Hematopoietic multipotent progenitor cell (in vitro differentiated cells): ENCODE measurements around the gene IRF3. TPM values are rescaled to one million over a fixed set of nuclear protein-coding genes. Genes with fewer than 3 reads are reported as not detected.
A peak's percentile ranks its signal among the peaks of the same experiment; 100 is the strongest.

Experiments used
- DNase-seq, 3 donors: peaks; one replicate each; pipeline ENCODE4 v3.0.0-alpha.2; 2011 to 2015; ENCODE audit warnings: low read depth in 2 of 3, low spot score in 2 of 3
- total RNA-seq: library from RNA; depleted of rRNA; stranded (reverse); fragments of >200 nt; gene quantifications from one replicate; pipeline ENCODE4 v1.2.3, GENCODE V29; 2012

The IRF3 gene
- total RNA-seq, 1 donor: 86.7 TPM

- DNase-seq: no peak
These were observed 22.1 kb upstream of the IRF3 start for GRCh38 chr19:49687566-49688316.

- DNase-seq: no peak
These were observed 21.5 kb upstream of the IRF3 start for GRCh38 chr19:49687150-49687549.

DNA sequence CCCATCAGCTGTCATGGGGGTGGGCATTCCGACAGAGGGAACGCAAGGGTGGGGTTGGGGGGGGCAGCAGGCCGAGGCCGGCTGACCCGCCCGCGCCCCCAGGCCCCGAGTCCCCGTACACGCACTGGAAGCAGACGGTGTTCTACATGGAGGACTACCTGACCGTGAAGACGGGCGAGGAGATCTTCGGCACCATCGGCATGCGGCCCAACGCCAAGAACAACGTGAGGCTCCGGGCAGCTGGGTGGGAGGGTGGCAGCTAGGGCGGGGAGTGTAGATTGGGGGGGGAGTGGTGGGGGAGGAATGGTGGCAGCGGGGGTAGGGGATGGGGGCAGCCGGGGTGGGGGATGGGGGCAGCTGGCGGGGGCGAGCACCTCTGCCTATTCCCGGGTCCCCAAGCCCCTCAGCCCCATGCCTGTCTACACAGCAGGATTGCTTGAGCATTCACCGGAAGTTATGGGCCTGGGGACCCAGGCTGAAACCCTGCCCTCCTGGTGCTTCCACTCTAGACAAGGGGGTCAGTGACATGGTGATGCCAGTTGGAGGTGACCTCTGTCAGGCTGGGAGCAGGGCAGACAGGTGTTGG, 20.9 kb upstream of the IRF3 start:
- no peak for DNase-seq

- no peak for DNase-seq
These were observed 20.2 kb upstream of the IRF3 start for GRCh38 chr19:49685845-49686332.

DNA sequence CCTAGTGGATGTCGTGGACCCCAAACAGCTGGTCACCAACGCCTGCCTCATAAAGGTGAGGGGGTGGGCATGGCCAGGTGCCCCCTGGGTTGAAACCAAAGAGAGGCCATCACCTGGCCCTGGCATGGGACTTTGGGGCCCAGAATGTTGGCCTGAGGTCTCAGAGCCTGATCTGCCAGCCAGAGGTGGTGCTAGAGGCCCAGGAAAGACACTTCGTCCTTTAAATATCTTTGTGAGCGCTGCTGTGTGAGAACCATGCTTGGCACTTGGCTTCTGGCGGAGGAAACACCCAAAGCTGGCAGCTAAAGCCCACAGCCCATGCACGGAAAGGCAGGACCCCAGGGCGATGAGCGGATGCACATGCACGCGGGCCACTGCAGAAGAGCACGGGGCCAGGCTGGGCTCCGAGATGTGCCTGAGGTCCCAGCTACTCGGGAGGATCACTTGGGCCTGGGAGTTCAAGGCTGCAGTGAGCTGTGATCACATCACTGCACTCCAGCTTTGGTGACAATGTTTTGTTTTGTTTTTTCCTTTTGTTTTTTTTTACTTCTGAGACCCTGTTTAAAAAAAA, 19.4 kb upstream of the IRF3 start:
- DNase-seq: no peak

DNA sequence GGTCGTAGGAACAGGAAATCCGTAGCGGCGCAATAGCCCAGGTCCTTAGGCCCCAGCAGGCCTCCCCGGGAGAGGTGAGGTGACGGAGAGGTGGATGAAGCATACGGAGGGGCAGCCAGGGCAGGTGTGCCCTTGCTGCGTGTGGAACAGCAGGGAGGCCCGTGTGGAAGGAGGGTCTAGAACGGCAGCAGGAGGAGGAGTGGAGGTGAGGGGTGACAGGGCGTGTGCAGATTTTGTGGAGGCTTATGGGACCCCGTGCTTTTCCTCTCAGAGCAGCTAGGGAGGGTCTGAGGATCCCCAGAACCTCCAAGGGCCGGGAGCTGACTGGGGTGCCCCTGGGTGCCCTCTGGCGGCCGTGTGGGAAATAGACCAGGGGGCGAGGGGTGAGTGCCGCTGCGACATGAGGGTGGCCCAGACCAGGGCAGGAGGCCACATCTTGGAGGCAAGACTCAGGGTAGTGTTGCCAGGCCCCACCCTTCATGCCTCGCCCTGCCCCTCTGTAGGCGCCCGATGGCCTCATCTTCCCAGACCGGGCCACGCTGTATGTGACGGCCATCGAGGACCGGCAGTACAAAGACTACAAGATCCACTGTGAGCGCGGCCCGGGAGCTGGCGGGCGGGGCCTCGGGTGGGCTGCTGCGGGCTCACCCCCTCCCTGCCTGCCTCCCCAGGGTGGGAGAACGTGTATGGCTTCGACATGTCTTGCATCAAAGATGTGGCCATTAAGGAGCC, 18.8 kb upstream of the IRF3 start:
- no peak for DNase-seq

GRCh38 chr19:49683814-49684250, 18.2 kb upstream of the IRF3 start:
- no peak for DNase-seq

DNA sequence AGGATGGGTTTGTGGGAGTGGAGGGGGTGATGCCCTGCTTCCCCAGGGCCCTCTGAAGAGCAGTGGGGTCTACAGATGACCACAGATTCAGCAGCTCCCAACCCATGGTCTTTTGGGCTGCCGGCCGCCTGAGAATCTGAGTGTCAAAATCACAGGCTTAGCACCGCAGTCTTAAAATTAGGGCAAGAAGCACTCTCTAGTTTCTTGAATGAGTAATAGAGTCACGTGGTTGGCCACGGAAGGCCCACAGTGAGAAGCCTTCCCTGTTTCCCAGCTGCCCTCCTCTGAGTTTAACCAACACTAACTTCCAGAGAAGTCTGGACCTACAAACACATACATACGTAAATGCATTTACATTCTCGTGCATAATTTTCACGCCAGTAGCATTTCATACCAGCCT, 16.6 kb upstream of the IRF3 start:
- DNase-seq: no peak

GRCh38 chr19:49681830-49682229, 16.2 kb upstream of the IRF3 start:
- DNase-seq: no peak

DNA sequence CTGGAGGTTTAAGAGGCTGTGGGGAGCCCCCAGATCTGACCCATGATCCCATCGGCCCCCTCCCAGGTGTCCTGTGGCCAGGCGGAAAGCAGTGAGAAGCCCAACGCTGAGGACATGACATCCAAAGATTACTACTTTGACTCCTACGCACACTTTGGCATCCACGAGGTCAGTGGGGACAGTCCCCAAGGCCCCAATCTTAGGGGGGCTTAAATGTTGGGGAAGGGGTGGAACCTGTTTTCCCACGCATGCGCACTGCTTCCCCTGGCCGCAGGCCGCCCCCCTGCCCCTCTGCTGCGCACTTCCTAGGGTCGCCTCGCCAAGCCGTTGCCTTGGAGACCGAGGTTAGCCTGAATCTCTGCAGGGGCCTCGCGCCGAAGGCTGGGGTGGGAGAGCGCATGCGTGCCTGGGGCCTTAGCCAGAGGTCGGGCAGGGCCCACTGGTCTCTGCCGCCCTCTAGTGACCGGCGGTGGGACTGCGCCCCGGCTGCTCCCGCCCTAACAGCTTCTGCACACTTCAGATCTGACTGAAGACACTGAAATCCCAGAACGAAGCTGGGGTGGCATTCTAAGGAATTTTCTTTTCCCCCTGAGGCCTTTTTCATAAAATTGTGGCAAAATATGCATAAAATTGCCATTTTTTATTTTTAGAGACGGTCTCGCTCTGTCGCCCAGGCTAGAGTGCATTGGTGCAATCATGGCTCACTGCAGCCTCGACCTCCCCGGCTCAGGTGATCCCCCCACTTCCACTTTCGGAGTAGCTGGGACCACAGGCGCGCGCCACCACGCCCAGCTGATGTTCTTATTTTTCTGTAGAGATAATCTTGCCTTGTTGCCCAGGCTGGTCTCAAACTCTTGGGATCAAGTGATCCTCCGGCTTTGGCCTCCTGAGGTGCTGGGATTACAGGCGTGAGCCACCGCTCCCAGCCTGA, 15.0 kb upstream of the IRF3 start:
- peak; percentile 84 to 94 (median 87) for DNase-seq

- no peak for DNase-seq
These were observed 14.2 kb upstream of the IRF3 start for GRCh38 chr19:49679771-49680413.

DNA sequence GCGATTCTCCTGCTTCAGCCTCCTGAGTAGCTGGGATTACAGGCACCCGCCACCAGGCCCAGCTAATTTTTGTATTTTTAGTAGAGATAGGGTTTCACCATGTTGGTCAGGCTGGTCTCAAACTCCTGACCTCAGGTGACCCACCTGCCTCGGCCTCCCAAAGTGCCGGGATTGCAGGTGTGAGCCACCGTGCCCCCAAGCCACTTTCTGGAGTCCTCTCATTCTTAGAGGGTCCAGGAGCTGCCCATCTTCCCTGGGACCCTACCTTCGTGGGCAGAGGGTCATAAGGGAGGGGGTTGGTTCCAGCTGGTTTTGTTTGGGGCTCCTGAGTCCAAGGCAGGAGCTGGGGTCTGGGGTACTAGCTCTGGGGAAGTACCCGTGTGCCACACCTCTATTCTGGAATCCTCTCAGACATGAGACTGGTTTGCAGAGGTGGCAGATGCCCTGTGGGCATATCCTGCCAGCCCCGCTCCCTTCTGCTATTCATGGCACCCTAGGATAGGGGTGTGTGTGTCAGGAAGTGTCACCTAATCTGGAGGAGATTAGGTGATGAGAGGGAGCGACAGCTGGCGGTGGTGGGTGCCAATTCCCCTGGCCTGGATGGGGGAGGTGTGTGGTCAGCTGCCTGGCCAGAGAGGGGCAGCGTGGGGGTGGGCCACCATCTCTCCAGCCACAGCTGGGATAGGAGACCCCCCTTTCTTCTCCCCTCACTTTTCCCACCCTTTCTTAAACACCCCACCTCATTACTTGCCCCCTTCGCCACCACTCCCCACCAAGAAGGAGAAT, 13.5 kb upstream of the IRF3 start:
- no peak for DNase-seq

- peak in 2 of 3 donors; percentile 78 to 90 for DNase-seq
These were observed 12.4 kb upstream of the IRF3 start for GRCh38 chr19:49677901-49678674.

DNA sequence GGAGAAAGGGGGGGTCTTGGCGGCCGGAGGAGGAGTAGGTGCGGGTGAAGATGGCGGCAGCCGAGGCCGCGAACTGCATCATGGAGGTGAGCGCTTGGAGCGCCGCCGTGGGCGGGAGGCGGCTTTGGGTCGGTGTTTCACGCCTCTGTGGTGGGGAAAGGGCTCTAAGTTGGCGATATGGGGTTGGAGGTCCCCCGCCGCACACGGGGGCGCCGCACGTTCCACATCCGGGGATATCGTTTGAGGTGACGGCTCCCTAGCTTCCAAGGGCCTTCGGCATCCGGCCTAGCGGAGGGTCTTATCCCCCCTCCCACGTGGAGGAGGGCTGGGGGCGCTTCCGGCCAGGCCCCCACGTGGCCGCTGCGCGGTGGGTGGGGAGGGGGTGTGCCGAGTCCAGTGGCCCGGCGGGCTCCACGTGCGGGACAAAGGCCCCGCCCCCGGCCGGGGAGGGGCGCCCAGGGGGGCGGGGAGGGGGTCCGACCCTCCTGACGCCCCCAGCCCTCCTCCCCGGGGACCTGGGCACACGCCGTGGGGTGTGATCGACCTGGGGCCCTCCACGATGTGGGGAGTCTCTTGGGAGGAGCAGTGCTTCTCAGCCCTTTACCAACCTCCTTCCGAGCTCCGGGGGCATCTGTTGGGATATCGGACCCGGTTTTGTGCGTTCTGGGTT, 11.7 kb upstream of the IRF3 start, which contains the start of gene PRMT1:
PRMT1 (plus strand) TSS at position 41 of the 670 bp plus-strand sequence; CDS start at position 51, 10 bp downstream.
- DNase-seq: no peak

GRCh38 chr19:49676784-49677230, 11.2 kb upstream of the IRF3 start:
- peak; percentile 95 to 100 (median 100) for DNase-seq

DNA sequence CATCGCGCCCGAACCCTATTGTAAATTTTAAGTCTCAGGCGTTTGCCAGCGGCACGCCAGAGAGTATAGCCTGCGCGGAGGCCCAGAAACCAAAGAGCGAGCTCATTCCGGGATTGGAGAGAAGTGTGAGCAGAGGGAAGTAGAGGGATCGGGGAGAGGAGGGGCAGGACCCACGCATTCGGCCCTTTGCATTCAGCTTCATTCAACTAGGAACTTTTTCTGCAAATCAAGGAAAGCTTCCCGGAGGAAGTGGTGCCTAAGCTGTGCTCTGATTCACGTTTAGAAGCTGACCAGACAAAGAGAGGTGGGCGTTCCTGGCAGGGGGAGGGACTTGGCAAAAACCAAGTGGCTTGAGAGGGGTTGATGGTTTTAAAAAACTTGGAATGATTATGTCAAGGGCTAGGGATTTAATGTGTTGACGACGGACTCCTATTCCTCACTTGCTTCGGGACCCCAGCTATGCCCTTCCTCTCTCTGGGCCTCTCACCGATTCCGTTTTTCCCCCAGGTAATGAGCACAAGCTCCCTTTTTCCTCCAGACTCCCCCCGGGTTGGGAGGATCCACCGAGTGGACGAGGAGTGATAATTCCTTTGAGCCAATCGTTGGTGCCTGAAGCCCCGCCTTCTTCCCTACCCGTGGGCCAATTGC, 10.6 kb upstream of the IRF3 start:
- no peak for DNase-seq
